Adrenal gland (tissue), 12 donors: Measurements from ENCODE around the gene NHEJ1. TPM values are rescaled to one million over a fixed set of nuclear protein-coding genes. Genes with fewer than 3 reads are reported as not detected.

Experiments
- DNase-seq, 7 donors: peaks; one replicate each; pipeline ENCODE4 v3.0.0-alpha.2; 2019 to 2020
- H3K27ac ChIP-seq, 5 donors: fragments of 200-600 bp; sonication (generic) in 4 of 5; 1 replicate in 3 of 5; 2 replicates in 2 of 5; pipeline versions ENCODE4 v1.5.1 to v1.8.0; 2016 to 2020; ENCODE audit warnings: mild to moderate bottlenecking in 1 of 5
- H3K27me3 ChIP-seq: fragments of 200-600 bp; 2 replicates; pipeline ENCODE4 v1.8.0; 2021
- H3K36me3 ChIP-seq, 2 donors: fragments of 200-600 bp; replicated peaks in 1 of 2; 1 replicate in 1 of 2; 2 replicates in 1 of 2; pipeline versions ENCODE4 v1.5.1 to v1.8.0; 2018 to 2022
- H3K4me1 ChIP-seq, 2 donors: fragments of 200-600 bp; replicated peaks in 1 of 2; 1 replicate in 1 of 2; 2 replicates in 1 of 2; pipeline versions ENCODE4 v1.5.1 to v1.8.0; 2018 to 2021
- H3K4me3 ChIP-seq, 4 donors: fragments of 200-600 bp; sonication (generic) in 3 of 4; one replicate each; pipeline ENCODE4 v1.5.1; 2016 to 2018
- H3K9me3 ChIP-seq, 3 donors: fragments of 200-600 bp; sonication (generic) in 1 of 3; replicated peaks in 1 of 3; 1 replicate in 2 of 3; 2 replicates in 1 of 3; pipeline versions ENCODE4 v1.5.1 to v1.8.0; 2016 to 2021
- CTCF ChIP-seq, 6 experiments: fragments of 450-650 bp in 4 of 6; fragments of 200-600 bp in 2 of 6; sonication (generic) in 1 of 6; IDR thresholded peaks; 1 replicate in 5 of 6; 2 replicates in 1 of 6; pipeline versions ENCODE4 v1.5.1 to v1.8.0; 2016 to 2021; ENCODE audit warnings: antibody characterized with exemption in 6 of 6, mild to moderate bottlenecking in 2 of 6, moderate library complexity in 1 of 6
- POLR2A ChIP-seq, 2 donors: fragments of 450-650 bp; IDR thresholded peaks; one replicate each; pipeline ENCODE4 v1.6.1; 2017; ENCODE audit warnings: antibody characterized with exemption in 2 of 2, mild to moderate bottlenecking in 2 of 2, moderate library complexity in 1 of 2
- WGBS, 4 donors: extraction: QIAGEN DNeasy Blood & Tissue Kit in 2 of 4; methylation state at CpG; one replicate each; pipeline versions ENCODE4 v1.1.5 to v1.1.7; 2013 to 2017; 5-methylcytosine and 5-hydroxymethylcytosine counted together
- intact Hi-C, 2 donors: fragments of 100-400 bp; cut with DNase I; formaldehyde crosslinking; loops; one replicate each; pipeline versions ENCODE4 v1.14.1 to v1.15.0; 2022 to 2023
- polyA plus RNA-seq, 3 donors: library from polyadenylated mRNA; stranded (reverse); fragments of 200-250 nt in 2 of 3; fragments of 350-450 nt in 1 of 3; fragmentation: Illumina TruSeq in 1 of 3; extraction: RNeasy Lipid Tissue Mini Kit (QIAGEN cat#74804) in 1 of 3; gene quantifications; one replicate each; pipeline ENCODE4 v1.2.3, GENCODE V29; 2013 to 2014
- total RNA-seq, 9 donors: library from RNA; depleted of rRNA in 4 of 9; stranded (reverse); fragments of >200 nt in 4 of 9; fragments of 120-200 nt in 1 of 9; fragmentation: NEBNext Ultra II Directional in 1 of 9; extraction: Animal tissue kit (Norgen Biotek cat#: 25700) in 1 of 9; gene quantifications; one replicate each; pipeline versions ENCODE4 v1.1.0 to v1.2.4, GENCODE V29; 2013 to 2023
- donor health status: healthy with polysubstance abuse.
- donor health status: Bipolar disorder and iron deficiency.
- donor health status: DM: yes; HTN: yes; CAD: no.
- donor health status: DM: no; HTN: no; CAD: no.
- donor health status: DM: no; HTN: no; CAD: no.
- donor health status: DM: yes; HTN: yes; CAD: no.

The NHEJ1 gene
- total and polyA plus RNA-seq, 12 donors, result 5.7 to 26.0 (median 17.1) TPM

- H3K27ac ChIP-seq, result no peak overlapping the region
- H3K4me1 ChIP-seq, result no peaks in the 10 kb centered on the region
- 77 to 82% (median 79%) methylated on average over 11 to 12 of the region's 12 CpGs for WGBS, 4 donors
- H3K36me3 ChIP-seq, result no peaks in the 10 kb centered on the region
- peak in 1 of 7 donors; percentile 9 for DNase-seq
- H3K4me3 ChIP-seq, result no peak overlapping the region
- intact Hi-C loops, result no loop called here
- peaks cover 6% of the 10 kb centered on the region for H3K27me3 ChIP-seq
- no peak for TF ChIP-seq POLR2A (IDR thresholded peaks at IDR 0.05)
- no peak for TF ChIP-seq CTCF (IDR thresholded peaks at IDR 0.05)
- no peaks in the 10 kb centered on the region for H3K9me3 ChIP-seq
Observed at GRCh38 chr2:219199470-219200211, 39.0 kb upstream of the NHEJ1 start.

GRCh38 chr2:219198974-219199373, 38.4 kb upstream of the NHEJ1 start:
- peaks cover 6% of the 10 kb centered on the region for H3K27me3 ChIP-seq
- H3K36me3 ChIP-seq, result no peaks in the 10 kb centered on the region
- intact Hi-C loops, result no loop called here
- H3K9me3 ChIP-seq, result no peaks in the 10 kb centered on the region
- TF ChIP-seq CTCF (IDR thresholded peaks at IDR 0.05) (no peak), POLR2A (IDR thresholded peaks at IDR 0.05) (no peak)
- no peak overlapping the region for H3K27ac ChIP-seq
- DNase-seq, result peak in 1 of 7 donors; percentile 6
- H3K4me1 ChIP-seq, result no peaks in the 10 kb centered on the region
- 63 to 76% (median 69%) methylated on average over 5 of the region's 5 CpGs for WGBS, 4 donors
- H3K4me3 ChIP-seq, result no peak overlapping the region

DNA sequence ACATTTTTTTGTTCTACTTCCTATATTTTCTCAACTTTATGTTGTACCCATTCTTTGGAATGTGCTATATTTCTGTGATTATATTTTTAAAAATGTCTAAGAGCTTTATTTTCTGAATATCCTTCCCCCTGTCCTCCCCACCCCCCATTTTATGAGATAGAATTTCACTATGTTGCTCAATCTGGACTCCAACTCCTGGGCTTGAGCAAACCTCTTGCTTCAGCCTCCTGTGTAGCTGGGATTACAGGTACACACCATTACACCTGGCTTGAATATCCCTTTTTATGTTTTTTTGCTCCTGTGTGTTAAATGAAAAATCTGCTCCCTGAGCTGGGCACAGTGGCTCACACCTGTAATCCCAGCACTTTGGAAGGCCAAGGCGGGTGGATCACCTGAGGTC, 36.8 kb upstream of the NHEJ1 start:
- H3K4me3 ChIP-seq, result no peak overlapping the region
- no peak overlapping the region for H3K27ac ChIP-seq
- 89 to 100% (median 100%) methylated on average over 1 of the region's 1 CpG for WGBS, 4 donors
- no peak for DNase-seq
- H3K36me3 ChIP-seq, result no peaks in the 10 kb centered on the region
- H3K4me1 ChIP-seq, result no peaks in the 10 kb centered on the region
- intact Hi-C loops, result no loop called here
- H3K9me3 ChIP-seq, result no peaks in the 10 kb centered on the region
- TF ChIP-seq CTCF (IDR thresholded peaks at IDR 0.05), result no peak
- no peak for TF ChIP-seq POLR2A (IDR thresholded peaks at IDR 0.05)
- peaks cover 6% of the 10 kb centered on the region for H3K27me3 ChIP-seq

DNA sequence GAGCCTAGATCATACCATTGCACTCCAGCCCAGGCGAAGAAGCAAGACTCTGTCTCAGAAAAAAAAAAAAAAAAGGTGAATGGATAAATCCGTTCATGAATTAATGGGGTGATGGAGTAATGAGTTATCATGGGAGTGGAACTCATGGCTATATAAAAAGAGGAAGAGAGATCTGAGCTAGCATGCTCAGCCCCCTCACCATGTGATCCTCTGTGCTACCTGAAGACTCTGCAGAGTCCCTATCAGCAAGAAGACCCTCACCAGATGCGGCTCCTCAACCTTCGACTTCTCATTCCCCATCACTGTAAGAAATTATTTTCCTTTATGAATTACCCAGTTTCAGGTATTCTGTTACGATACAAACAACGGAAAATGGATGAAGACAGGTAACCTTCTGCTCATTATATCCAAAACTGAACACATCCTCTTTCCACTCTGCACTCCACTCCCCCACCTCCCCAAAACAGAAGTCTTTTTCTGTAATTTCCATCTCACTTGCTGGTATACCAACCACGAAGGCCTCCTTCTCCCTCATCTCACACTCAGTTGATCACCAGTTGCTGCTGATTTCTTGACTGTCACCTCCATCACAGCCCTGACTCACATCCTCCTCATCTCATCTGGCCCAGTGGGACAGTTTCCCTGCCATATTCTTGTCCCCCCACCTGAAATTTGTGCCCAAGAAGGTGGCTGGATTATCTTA, 26.3 kb upstream of the NHEJ1 start:
- peak in 1 of 7 donors; percentile 15 for DNase-seq
- Histone ChIP-seq H3K9me3 (no peaks in the 10 kb centered on the region), H3K27ac (no peak overlapping the region), H3K4me3 (no peak overlapping the region), H3K4me1 (no peaks in the 10 kb centered on the region), H3K36me3 (peaks cover 0 to 35% of the 10 kb centered on the region in 2 donors), H3K27me3 (no peaks in the 10 kb centered on the region)
- 84 to 90% (median 87%) methylated on average over 7 of the region's 7 CpGs for WGBS, 4 donors
- intact Hi-C loops, result no loop called here
- TF ChIP-seq CTCF (IDR thresholded peaks at IDR 0.05) (no peak), POLR2A (IDR thresholded peaks at IDR 0.05) (no peak)
